UCSD-AML1 (cell line): ENCODE data around the gene ATP5F1D.

Source experiments
- DNase-seq: peaks from one replicate; lab custom pipeline; 2025; ENCODE audit not compliant: unreplicated experiment; lab: John Stamatoyannopoulos, UW

ATP5F1D gene

GRCh38 chr19:1280636-1281568 is 39.4 kb downstream of the ATP5F1D start:
- no peak for DNase-seq

- no peak for DNase-seq
Observed at GRCh38 chr19:1281569-1282287, 40.2 kb downstream of the ATP5F1D start.

- DNase-seq = no peak
Observed at GRCh38 chr19:1282588-1283206, 41.1 kb downstream of the ATP5F1D start.

- no peak for DNase-seq
Observed at GRCh38 chr19:1283207-1283916, 41.8 kb downstream of the ATP5F1D start.

- no peak for DNase-seq
Observed at GRCh38 chr19:1283917-1284292, 42.4 kb downstream of the ATP5F1D start.

GRCh38 chr19:1284293-1284978 is 42.9 kb downstream of the ATP5F1D start:
- DNase-seq = no peak

GRCh38 chr19:1284979-1285736 is 43.6 kb downstream of the ATP5F1D start:
- DNase-seq = no peak

- DNase-seq = no peak
Observed at GRCh38 chr19:1285737-1286360, 44.3 kb downstream of the ATP5F1D start, which contains the start of gene EFNA2. Gene EFNA2, plus strand, starts transcription at chr19:1285873. Its CDS starts 296 bp downstream, at chr19:1286169.

GRCh38 chr19:1286487-1287353 is 45.2 kb downstream of the ATP5F1D start:
- no peak for DNase-seq

DNA sequence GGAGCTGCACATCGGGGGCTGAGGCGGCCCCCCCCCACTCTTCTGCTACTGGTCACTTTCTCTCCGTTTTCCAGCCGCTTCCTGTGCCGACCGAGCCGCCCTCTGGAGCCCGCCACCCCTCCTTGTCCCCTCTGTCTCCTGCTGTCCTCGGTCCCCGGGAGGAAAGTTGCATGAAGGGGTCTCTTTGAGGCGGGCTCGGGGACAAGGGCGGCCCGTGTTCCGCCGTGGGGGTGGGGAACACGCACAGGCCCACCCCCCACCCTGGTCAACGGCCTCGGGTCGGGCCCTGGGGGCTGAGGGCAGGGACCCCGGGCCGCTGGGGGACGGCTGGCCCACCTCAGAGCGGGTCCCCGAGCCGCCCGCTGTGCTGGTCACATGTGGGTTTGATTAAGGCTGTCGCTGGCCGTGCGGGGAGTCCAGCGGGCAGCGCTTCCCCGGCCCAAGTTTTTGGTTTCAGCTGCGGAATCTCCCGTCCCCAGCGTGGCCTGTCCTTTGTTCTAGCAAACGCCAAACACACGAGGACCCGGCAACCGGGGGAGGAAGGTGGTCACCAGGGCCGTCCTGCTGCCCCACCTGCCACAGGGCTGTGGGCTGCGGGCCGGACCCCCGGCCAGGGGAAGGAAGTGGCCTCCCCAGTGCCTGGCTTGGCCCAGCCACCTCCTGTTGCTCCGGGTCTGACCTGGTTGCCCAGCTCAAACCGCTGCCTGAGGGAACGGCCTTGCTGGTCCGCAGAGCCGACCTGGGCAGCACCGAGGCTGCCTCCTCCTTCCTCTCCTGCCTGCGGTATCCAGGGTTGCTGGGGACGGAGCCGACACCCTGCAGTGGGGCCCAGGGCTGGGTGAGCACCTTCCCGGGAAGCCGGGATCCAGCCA is 46.0 kb downstream of the ATP5F1D start:
- no peak for DNase-seq

GRCh38 chr19:1288226-1288612 is 46.7 kb downstream of the ATP5F1D start:
- DNase-seq = no peak

- no peak for DNase-seq
Observed at GRCh38 chr19:1288833-1289685, 47.5 kb downstream of the ATP5F1D start.

GRCh38 chr19:1289686-1290025 is 48.1 kb downstream of the ATP5F1D start:
- DNase-seq = no peak

DNA sequence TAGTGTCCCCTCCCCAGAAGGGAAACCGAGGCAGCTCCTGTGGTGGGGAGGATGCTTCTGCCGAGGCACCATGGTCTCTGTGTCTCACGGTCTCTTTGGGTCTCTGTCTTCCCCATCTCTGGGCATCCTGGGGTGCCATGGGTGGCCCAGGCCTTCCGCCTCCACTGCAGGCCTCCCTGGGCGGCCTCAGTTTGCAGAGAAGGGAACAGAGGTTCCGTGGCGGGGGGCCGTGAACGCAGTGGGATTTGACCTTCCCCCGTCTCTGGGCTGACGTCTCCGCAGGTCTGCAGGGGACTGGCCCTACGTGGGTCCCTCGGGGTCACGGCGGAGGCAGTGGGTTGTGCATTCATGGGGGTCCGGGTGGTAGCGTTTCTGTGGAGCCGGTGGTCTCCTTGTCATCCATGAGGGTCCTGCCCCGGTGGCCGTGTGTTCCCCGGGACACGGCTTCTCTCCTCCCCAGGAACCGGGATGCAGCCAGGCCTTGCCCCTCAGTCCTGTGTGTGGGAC is 48.7 kb downstream of the ATP5F1D start:
- DNase-seq = no peak

DNA sequence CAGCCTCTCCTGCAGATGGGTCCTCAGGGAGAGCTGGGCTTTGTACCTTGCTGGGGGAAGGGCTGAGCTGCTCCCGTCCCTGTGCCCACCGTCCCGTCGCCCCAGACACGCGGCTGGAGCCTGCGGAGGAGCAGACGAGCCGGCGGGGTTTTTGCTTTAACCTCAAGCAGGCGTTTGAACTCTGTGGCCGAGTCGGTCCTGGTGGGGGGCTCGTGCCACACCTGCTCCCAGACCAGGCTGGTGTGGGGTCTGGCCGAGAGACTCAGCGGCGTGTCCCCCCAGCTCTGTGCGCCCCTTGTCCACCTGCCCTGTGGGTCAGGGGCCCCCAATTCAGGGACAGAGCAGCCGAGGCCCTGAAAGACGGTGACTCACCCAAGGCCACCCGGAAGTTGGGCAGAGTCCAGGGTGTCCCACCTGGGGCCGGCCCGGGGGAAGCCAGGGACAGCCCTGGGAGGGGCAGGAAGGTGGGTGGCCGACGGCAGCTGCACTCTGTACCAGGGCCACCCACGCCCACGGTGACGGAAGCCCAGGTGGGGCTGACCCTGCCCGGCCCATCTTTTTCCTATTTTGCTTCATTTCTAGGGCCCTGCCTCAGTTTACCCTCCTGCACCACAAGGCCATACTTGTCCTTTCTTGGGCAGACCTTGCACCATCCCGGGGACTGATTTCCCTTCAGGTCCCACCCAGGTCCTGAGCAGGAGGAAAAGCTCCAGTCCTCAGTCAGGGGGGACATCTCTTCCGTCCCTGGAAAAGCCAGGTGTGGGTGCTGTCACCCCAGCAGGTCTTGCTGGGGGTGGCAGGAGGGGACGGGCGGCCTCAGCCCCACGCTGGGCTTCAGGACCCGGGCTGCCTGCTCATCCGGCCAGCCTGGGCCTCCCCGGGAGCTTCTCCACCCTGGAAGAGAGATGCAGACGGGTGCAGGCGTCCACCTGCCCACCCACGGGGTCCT is 49.4 kb downstream of the ATP5F1D start:
- no peak for DNase-seq
